SU-DHL-6 (cell line): ENCODE results near the gene LRBA.
"Not testable (repeated sequence)": the region's sequence is repeated elsewhere in the genome, so short reads cannot be mapped to it uniquely, and the experiment has no call there.

Experiments used
- H2AFZ ChIP-seq: fragments of 200-600 bp; sonication (generic); 2 replicates; pipeline ENCODE4 v1.6.1; 2014; ENCODE audit warnings: low read depth, mild to moderate bottlenecking, moderate library complexity, mixed read lengths, antibody characterized with exemption, low read length; ENCODE audit not compliant: severe bottlenecking
- H3F3A ChIP-seq: fragments of 200-600 bp; shearing (Covaris generic); 2 replicates; pipeline ENCODE4 v1.6.0; 2016; ENCODE audit warnings: antibody characterized with exemption, mild to moderate bottlenecking; ENCODE audit not compliant: insufficient read depth
- H3K27ac ChIP-seq: fragments of 200-600 bp; sonication (generic); 2 replicates; pipeline ENCODE4 v1.5.1; 2016; ENCODE audit warnings: low read depth, mild to moderate bottlenecking, low read length, moderate library complexity, mixed read lengths
- H3K27me3 ChIP-seq: fragments of 200-600 bp; sonication (generic), shearing (Covaris generic); 2 replicates; pipeline ENCODE4 v1.6.0; 2014; ENCODE audit warnings: mild to moderate bottlenecking, low read length
- H3K36me3 ChIP-seq: fragments of 200-600 bp; sonication (generic); 2 replicates; pipeline ENCODE4 v1.6.1; 2014; ENCODE audit warnings: mild to moderate bottlenecking, low read length, mixed read lengths
- H3K4me2 ChIP-seq: fragments of 300-600, 200-600 bp; shearing (Covaris generic), sonication (generic); 2 replicates; pipeline ENCODE4 v1.6.0; 2014; ENCODE audit warnings: low read length, low read depth, mild to moderate bottlenecking; ENCODE audit not compliant: poor library complexity, severe bottlenecking
- H3K4me3 ChIP-seq: fragments of 200-600 bp; sonication (generic); 2 replicates; pipeline ENCODE4 v1.5.1; 2014; ENCODE audit warnings: antibody characterized with exemption, low read length, mild to moderate bottlenecking, mixed read lengths; ENCODE audit not compliant: insufficient read depth, poor library complexity, severe bottlenecking
- H3K79me2 ChIP-seq: fragments of 200-600 bp; sonication (generic); 2 replicates; pipeline ENCODE4 v1.6.1; 2014; ENCODE audit warnings: mild to moderate bottlenecking, low read length, moderate library complexity; ENCODE audit not compliant: insufficient read depth
- H3K9ac ChIP-seq: fragments of 200-600 bp; sonication (generic); 2 replicates; pipeline ENCODE4 v1.7.0; 2014; ENCODE audit warnings: mild to moderate bottlenecking, low read length
- H3K9me2 ChIP-seq: fragments of 200-600 bp; sonication (generic); replicated peaks from 2 replicates; pipeline ENCODE4 v1.6.1; 2014; ENCODE audit warnings: low read length; ENCODE audit not compliant: insufficient read depth
- H3K9me3 ChIP-seq: fragments of 200-600 bp; sonication (generic); 2 replicates; pipeline ENCODE4 v1.6.1; 2014; ENCODE audit warnings: low read length, mixed read lengths; ENCODE audit not compliant: insufficient read depth
- H4K20me1 ChIP-seq: fragments of 200-600 bp; sonication (generic); 2 replicates; pipeline ENCODE4 v1.6.1; 2014; ENCODE audit warnings: low read depth, mild to moderate bottlenecking, antibody characterized with exemption, low read length, moderate library complexity, mixed read lengths
- EZH2phosphoT487 ChIP-seq: fragments of 200-600 bp; sonication (generic), shearing (Covaris generic); conservative IDR thresholded peaks from 2 replicates; pipeline ENCODE4 v1.6.1; 2018; ENCODE audit warnings: mild to moderate bottlenecking, antibody characterized with exemption, low read length, moderate library complexity, mixed read lengths
- TF ChIP-seq, protein P1 (sequence below): fragments of 200-600 bp; sonication (generic); IDR thresholded peaks from one replicate; pipeline ENCODE4 v1.5.1; 2017; ENCODE audit warnings: antibody characterized with exemption, mild to moderate bottlenecking, low read length, moderate library complexity; ENCODE audit not compliant: insufficient read depth, poor library complexity, severe bottlenecking

LRBA gene

DNA sequence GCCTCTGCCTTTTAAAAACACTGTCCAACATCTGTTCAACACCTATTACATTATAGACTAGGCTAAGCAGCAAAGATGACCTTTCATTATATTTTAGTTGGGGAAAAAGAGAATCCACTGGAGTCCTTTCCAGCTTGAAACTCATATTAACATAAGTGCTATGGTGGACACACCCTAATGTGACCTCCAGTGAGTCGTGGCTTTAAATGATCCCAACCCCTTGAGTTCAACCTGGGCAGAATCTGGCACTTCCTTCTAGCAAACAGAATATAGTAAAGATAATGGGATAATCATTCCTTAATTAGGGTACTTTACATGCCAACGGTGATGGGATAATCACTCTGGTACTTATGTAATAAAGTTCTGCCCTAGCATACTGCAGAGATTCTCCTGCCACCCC is 270.5 kb downstream of the LRBA start:
- Histone ChIP-seq H3K79me2 (peaks cover 4% of the 10 kb centered on the region; the same call in 1 of the 2 replicates), H3K4me3 (no peak overlapping the region), H3K9ac (no peak overlapping the region), H3K36me3 (peaks cover 3% of the 10 kb centered on the region; the same call in 1 of the 2 replicates), H3K4me2 (no peak overlapping the region), H2AFZ (no peak overlapping the region), H3K27ac (no peak overlapping the region), H4K20me1 (no peaks in the 10 kb centered on the region), H3K9me3 (no peaks in the 10 kb centered on the region), H3K9me2 (no peaks in the 10 kb centered on the region), H3F3A (no peaks in the 10 kb centered on the region), H3K27me3 (no peaks in the 10 kb centered on the region)
- TF ChIP-seq, protein P1, sequence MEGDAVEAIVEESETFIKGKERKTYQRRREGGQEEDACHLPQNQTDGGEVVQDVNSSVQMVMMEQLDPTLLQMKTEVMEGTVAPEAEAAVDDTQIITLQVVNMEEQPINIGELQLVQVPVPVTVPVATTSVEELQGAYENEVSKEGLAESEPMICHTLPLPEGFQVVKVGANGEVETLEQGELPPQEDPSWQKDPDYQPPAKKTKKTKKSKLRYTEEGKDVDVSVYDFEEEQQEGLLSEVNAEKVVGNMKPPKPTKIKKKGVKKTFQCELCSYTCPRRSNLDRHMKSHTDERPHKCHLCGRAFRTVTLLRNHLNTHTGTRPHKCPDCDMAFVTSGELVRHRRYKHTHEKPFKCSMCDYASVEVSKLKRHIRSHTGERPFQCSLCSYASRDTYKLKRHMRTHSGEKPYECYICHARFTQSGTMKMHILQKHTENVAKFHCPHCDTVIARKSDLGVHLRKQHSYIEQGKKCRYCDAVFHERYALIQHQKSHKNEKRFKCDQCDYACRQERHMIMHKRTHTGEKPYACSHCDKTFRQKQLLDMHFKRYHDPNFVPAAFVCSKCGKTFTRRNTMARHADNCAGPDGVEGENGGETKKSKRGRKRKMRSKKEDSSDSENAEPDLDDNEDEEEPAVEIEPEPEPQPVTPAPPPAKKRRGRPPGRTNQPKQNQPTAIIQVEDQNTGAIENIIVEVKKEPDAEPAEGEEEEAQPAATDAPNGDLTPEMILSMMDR: no peak
- no peak for TF ChIP-seq EZH2phosphoT487

DNA sequence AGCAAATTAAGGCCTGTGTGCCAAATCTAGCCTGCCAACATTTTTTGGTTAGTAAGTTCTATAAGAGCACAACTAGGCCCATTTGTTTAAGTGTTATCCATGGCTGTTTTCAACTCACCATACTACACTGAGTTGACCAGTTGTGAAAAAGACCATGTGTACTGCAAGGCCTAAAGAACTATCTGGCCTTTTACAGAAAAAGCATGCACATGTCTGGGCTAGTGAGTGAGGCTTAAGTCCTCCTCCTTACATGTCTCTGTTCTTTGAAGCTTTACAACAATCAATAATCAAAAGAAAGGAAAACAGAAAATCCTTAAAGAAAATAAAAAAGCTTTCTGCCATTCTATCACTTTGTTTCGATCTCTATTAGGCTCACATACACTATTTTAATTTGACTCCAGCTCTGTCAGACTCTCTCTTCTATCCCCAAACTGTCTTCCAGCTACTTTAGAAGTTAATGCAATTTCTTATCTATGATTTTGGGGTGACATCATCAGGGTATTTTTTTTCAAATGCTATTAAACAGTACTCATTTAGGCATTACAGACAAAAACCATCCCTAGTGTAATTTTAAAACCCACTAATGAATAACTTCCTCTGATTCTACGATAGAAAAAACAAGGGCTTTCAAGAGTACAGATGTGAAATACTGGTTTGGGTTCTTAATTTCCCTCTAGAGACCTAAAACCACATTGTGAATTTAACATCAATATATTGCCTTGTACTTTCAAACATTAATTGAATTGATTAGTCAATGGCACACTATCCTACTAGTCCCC is 271.3 kb downstream of the LRBA start:
- H3K4me3 ChIP-seq: no peak overlapping the region
- no peak overlapping the region for H3K4me2 ChIP-seq
- peaks cover 5% of the 10 kb centered on the region; the same call in 1 of the 2 replicates for H3K79me2 ChIP-seq
- no peak overlapping the region for H3K9ac ChIP-seq
- H3K27ac ChIP-seq: no peak overlapping the region
- peaks cover 3% of the 10 kb centered on the region; the same call in 1 of the 2 replicates for H3K36me3 ChIP-seq
- no peaks in the 10 kb centered on the region for H3K9me3 ChIP-seq
- no peaks in the 10 kb centered on the region for H4K20me1 ChIP-seq
- no peaks in the 10 kb centered on the region for H3K27me3 ChIP-seq
- no peaks in the 10 kb centered on the region for H3K9me2 ChIP-seq
- H3F3A ChIP-seq: no peaks in the 10 kb centered on the region
- TF ChIP-seq, protein P1: no peak
- TF ChIP-seq EZH2phosphoT487: no peak
- H2AFZ ChIP-seq: no peak overlapping the region

DNA sequence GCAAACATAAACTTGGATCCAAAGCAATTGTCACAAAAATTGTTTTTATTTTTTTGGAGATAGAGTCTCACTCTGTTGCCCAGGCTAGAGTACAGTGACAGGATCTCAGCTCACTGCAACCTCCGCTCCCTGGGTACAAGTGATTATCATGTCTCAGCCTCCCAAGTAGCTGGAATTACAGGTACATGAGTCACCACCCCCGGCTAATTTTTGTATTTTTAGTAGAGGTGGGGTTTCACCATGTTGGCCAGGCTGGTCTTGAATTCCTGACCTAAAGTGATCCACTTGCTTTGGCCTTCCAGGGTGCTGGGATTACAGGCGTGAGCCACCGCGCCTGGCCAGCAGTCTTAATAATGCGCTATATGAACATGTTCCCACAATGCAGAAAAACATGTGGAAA is 272.2 kb downstream of the LRBA start:
- H3K9ac ChIP-seq, H3K27ac ChIP-seq, H3F3A ChIP-seq, H4K20me1 ChIP-seq, H3K9me3 ChIP-seq, H2AFZ ChIP-seq, H3K9me2 ChIP-seq, H3K36me3 ChIP-seq, H3K4me2 ChIP-seq, H3K27me3 ChIP-seq, H3K79me2 ChIP-seq, H3K4me3 ChIP-seq: not testable (repeated sequence)

DNA sequence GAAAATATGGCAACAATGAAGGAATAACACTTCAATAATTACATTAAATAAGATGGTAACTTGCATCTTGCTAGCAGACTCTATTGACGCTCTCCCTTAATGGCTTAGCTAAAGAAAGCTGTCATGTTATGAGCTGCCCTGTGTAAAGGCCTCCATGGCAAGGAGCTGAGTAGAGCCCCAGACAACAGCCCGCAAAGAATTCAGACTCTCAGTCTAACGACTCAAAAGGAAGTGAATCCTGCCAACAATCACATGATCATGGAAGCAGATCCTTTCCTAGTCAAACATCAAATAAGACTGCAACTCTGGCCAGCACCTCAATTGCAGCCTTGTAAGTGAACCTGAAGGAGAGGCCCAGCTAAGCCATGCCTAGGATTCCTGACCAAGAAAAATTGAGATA is 275.5 kb downstream of the LRBA start:
- no peak overlapping the region for H3K4me2 ChIP-seq
- no peaks in the 10 kb centered on the region for H3K27me3 ChIP-seq
- H3K9me3 ChIP-seq: no peaks in the 10 kb centered on the region
- no peak overlapping the region for H3K27ac ChIP-seq
- H3K9me2 ChIP-seq: no peaks in the 10 kb centered on the region
- no peaks in the 10 kb centered on the region for H3F3A ChIP-seq
- H3K79me2 ChIP-seq: peaks cover 5% of the 10 kb centered on the region; the same call in 1 of the 2 replicates
- no peak overlapping the region for H3K4me3 ChIP-seq
- no peak overlapping the region for H2AFZ ChIP-seq
- no peak for TF ChIP-seq EZH2phosphoT487
- TF ChIP-seq, protein P1: no peak
- no peak overlapping the region for H3K9ac ChIP-seq
- peaks cover 3% of the 10 kb centered on the region; the same call in 1 of the 2 replicates for H3K36me3 ChIP-seq
- H4K20me1 ChIP-seq: no peaks in the 10 kb centered on the region
